HG03064 (cell line): Measurements from ENCODE around the gene SH3BGRL2.

ENCODE experiments used
- ATAC-seq: cut with Tn5 transposase; IDR thresholded peaks from one replicate; pipeline ENCODE4 v1.9.1; 2021; ENCODE audit warnings: low read depth; ENCODE audit not compliant: unreplicated experiment

SH3BGRL2 gene

GRCh38 chr6:79694623-79695343 lies 63.7 kb downstream of the SH3BGRL2 start:
- no peak for ATAC-seq

- ATAC-seq = no peak
Measured at GRCh38 chr6:79697430-79697829, 66.3 kb downstream of the SH3BGRL2 start.

GRCh38 chr6:79699606-79700005 lies 68.5 kb downstream of the SH3BGRL2 start:
- ATAC-seq = no peak

GRCh38 chr6:79702691-79703090 lies 71.6 kb downstream of the SH3BGRL2 start:
- ATAC-seq = no peak

GRCh38 chr6:79704200-79704599 lies 73.1 kb downstream of the SH3BGRL2 start:
- ATAC-seq = no peak

- ATAC-seq = no peak
Measured at GRCh38 chr6:79705456-79705995, 74.4 kb downstream of the SH3BGRL2 start.

GRCh38 chr6:79706527-79706926 lies 75.4 kb downstream of the SH3BGRL2 start:
- no peak for ATAC-seq

- ATAC-seq = no peak
Measured at GRCh38 chr6:79707621-79708020, 76.5 kb downstream of the SH3BGRL2 start.

- ATAC-seq = no peak
Measured at GRCh38 chr6:79708095-79708791, 77.1 kb downstream of the SH3BGRL2 start.

- no peak for ATAC-seq
Measured at GRCh38 chr6:79710127-79710526, 79.0 kb downstream of the SH3BGRL2 start.

- no peak for ATAC-seq
Measured at GRCh38 chr6:79711167-79711566, 80.0 kb downstream of the SH3BGRL2 start.

- no peak for ATAC-seq
Measured at GRCh38 chr6:79712144-79712543, 81.0 kb downstream of the SH3BGRL2 start.

GRCh38 chr6:79712616-79713135 lies 81.5 kb downstream of the SH3BGRL2 start:
- ATAC-seq = no peak

- no peak for ATAC-seq
Measured at GRCh38 chr6:79713701-79714322, 82.7 kb downstream of the SH3BGRL2 start.

GRCh38 chr6:79717989-79718388 lies 86.9 kb downstream of the SH3BGRL2 start:
- no peak for ATAC-seq

- no peak for ATAC-seq
Measured at GRCh38 chr6:79718509-79719247, 87.5 kb downstream of the SH3BGRL2 start.

GRCh38 chr6:79719248-79719960 lies 88.3 kb downstream of the SH3BGRL2 start:
- ATAC-seq = no peak

GRCh38 chr6:79724816-79725215 lies 93.7 kb downstream of the SH3BGRL2 start:
- ATAC-seq = no peak

- no peak for ATAC-seq
Measured at GRCh38 chr6:79731471-79731870, 100.3 kb downstream of the SH3BGRL2 start.

- ATAC-seq = no peak
Measured at GRCh38 chr6:79733388-79733787, 102.3 kb downstream of the SH3BGRL2 start.
